ENCODE results near the gene LETM1.

GRCh38 chr4:1770791-1771231 lies 85.1 kb downstream of the LETM1 start:
- TF ChIP-seq POLR2A (IDR thresholded peaks at IDR 0.05; ENCODE audit: low read depth, low read length) (no peak), TAF1 (IDR thresholded peaks at IDR 0.05; ENCODE audit: low read depth, low read length) (no peak), POLR2AphosphoS5 (IDR thresholded peaks at IDR 0.05; ENCODE audit: low read depth, low read length) (no peak)
